ENCODE measurements around the gene GTPBP10.
A peak's percentile ranks its signal among the peaks of the same experiment; 100 is the strongest.

Gene GTPBP10

GRCh38 chr7:90312745-90313144 lies 33.8 kb upstream of the GTPBP10 start:
- peak; percentile 16 for TF ChIP-seq CTCF (IDR thresholded peaks at IDR 0.05; ENCODE audit: insufficient read depth, low read length, missing control alignments)
- no peak for DNase-seq (ENCODE audit: low read depth, low spot score)
- POLR2A ChIA-PET = no interaction called here
- CTCF ChIA-PET = interaction anchor here (0.6 to 5.0 kb wide), 16 partner anchors 9 to 119 kb away, joined by 3 to 42 read pairs (median 6); no protein-coding TSS in a partner anchor
- H3K4me3 ChIP-seq (ENCODE audit: low read depth, low read length) = no peak overlapping the region

GRCh38 chr7:90313907-90314306 lies 32.6 kb upstream of the GTPBP10 start:
- CTCF ChIA-PET = interaction anchor here (1.3 to 5.0 kb wide), 5 partner anchors 9 to 118 kb away, joined by 5 to 42 read pairs (median 7); no protein-coding TSS in a partner anchor
- no peak for DNase-seq (ENCODE audit: low read depth, low spot score)
- no peak overlapping the region for H3K4me3 ChIP-seq (ENCODE audit: low read depth, low read length)
- POLR2A ChIA-PET = no interaction called here
- no peak for TF ChIP-seq CTCF (IDR thresholded peaks at IDR 0.05; ENCODE audit: insufficient read depth, low read length, missing control alignments)

- no peak for TF ChIP-seq CTCF (IDR thresholded peaks at IDR 0.05; ENCODE audit: insufficient read depth, low read length, missing control alignments)
- ChIA-PET POLR2A (no interaction called here), CTCF (interaction anchor here (1.0 to 1.4 kb wide), 2 partner anchors 8 to 26 kb away, joined by 4 read pairs; partner anchors contain the start of gene GTPBP10)
- DNase-seq (ENCODE audit: low read depth, low spot score) = no peak
- H3K4me3 ChIP-seq (ENCODE audit: low read depth, low read length) = no peak overlapping the region
These were observed 26.5 kb upstream of the GTPBP10 start for GRCh38 chr7:90320014-90320413.

- no peak overlapping the region for H3K4me3 ChIP-seq (ENCODE audit: low read depth, low read length)
- CTCF ChIA-PET = interaction anchor here (0.6 to 1.4 kb wide), 4 partner anchors 9 to 108 kb away, joined by 3 to 4 read pairs (median 4); partner anchors contain the start of gene GTPBP10
- DNase-seq (ENCODE audit: low read depth, low spot score) = no peak
- TF ChIP-seq CTCF (IDR thresholded peaks at IDR 0.05; ENCODE audit: insufficient read depth, low read length, missing control alignments) = no peak
- POLR2A ChIA-PET = no interaction called here
These were observed 26.1 kb upstream of the GTPBP10 start for GRCh38 chr7:90320418-90320800.

GRCh38 chr7:90320801-90321494 lies 25.6 kb upstream of the GTPBP10 start, which contains the start of gene FAM237B:
Gene FAM237B, minus strand, starts transcription at chr7:90321304. Its CDS starts 1,556 bp downstream, at chr7:90319748.
- no peak for DNase-seq (ENCODE audit: low read depth, low spot score)
- peak within 1 kb of the TSS; percentile 44 for H3K4me3 ChIP-seq (ENCODE audit: low read depth, low read length)
- ChIA-PET POLR2A (no interaction called here), CTCF (interaction anchor here (0.6 to 1.2 kb wide), 4 partner anchors 9 to 107 kb away, joined by 3 to 4 read pairs (median 4); no protein-coding TSS in a partner anchor)
- TF ChIP-seq CTCF (IDR thresholded peaks at IDR 0.05; ENCODE audit: insufficient read depth, low read length, missing control alignments) = no peak

GRCh38 chr7:90322837-90323236 lies 23.7 kb upstream of the GTPBP10 start:
- no peak for DNase-seq (ENCODE audit: low read depth, low spot score)
- ChIA-PET CTCF (interaction anchor here (1.2 to 1.9 kb wide), 2 partner anchors 11 to 105 kb away, joined by 3 to 8 read pairs; no protein-coding TSS in a partner anchor), POLR2A (no interaction called here)
- no peak for TF ChIP-seq CTCF (IDR thresholded peaks at IDR 0.05; ENCODE audit: insufficient read depth, low read length, missing control alignments)
- no peak overlapping the region for H3K4me3 ChIP-seq (ENCODE audit: low read depth, low read length)
